ENCODE data around the gene PTN.
"Not testable (repeated sequence)": the region's sequence is repeated elsewhere in the genome, so short reads cannot be mapped to it uniquely, and the experiment has no call there.

Gene PTN

DNA sequence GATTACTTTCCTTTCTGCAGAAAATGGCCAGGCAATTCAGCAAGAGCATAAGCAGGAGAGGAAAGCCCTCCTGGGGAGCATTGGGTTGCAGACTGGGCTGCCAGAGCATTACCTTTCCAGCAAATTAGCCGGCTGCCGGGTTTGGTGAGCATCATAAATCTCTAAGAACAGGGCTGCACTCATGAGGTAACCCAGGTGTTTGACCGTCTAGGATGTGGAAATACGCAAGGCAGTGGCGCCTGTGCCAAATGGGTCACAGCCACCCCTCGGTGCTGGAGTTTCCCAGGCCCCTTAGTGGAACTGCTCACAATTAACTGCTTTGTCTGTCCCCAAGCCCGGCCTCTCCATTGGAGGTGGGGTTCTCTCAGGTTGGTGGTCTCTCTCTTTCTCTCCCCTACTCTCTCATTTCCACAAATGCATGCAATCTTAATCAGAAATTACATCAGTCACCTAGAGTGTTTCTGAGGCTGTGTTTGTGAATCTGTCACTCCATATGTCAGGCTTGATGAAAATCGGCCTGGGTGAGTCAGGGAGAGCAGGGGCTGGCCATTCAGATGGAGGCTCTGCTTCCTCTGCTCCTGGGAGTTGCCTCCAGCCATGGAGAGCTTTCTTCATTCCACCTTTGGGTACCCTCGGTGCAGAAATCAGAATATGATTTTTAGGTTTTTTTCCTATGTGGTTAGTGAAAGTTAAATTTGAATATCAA, 26.7 kb downstream of the PTN start:
- DNase-seq = no peak

DNA sequence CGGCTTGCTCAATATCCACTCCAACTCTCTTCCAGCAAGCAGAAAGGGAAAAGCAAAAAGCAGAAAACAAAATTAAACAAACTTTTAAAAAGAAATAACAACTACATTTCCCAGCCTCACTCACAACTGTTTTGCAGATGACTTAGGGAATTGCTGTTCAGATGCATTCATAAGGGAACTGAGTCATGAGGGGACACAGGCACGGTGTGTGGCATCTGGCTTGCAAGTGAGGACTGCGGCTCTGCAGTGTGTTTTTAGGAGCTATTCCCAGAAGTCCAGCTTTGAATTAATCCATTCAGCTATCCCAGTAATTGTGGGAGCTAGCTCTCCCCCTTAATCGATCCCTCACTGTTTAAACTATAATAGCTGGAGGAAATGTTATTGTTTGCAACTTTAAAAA, 30.3 kb downstream of the PTN start:
- no peak for DNase-seq

DNA sequence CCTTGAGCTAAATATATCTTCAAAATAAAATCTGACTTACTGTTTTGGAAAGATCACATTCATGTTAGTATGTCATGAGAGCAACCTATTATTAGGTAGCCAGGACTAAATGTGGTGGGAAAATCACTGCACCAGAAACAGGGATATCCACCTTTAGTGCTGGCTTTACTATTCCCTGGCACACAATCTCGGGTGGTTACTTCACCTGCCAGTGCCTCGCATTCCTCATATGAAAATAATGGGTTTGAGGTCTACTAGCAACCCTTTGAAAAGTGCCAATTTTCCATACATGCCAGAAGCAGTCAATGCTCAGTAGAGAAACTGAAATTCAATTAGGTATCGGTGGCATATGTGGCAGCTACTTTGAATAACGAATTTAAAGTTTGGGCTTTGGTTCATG, 36.8 kb downstream of the PTN start:
- no peak for DNase-seq

DNA sequence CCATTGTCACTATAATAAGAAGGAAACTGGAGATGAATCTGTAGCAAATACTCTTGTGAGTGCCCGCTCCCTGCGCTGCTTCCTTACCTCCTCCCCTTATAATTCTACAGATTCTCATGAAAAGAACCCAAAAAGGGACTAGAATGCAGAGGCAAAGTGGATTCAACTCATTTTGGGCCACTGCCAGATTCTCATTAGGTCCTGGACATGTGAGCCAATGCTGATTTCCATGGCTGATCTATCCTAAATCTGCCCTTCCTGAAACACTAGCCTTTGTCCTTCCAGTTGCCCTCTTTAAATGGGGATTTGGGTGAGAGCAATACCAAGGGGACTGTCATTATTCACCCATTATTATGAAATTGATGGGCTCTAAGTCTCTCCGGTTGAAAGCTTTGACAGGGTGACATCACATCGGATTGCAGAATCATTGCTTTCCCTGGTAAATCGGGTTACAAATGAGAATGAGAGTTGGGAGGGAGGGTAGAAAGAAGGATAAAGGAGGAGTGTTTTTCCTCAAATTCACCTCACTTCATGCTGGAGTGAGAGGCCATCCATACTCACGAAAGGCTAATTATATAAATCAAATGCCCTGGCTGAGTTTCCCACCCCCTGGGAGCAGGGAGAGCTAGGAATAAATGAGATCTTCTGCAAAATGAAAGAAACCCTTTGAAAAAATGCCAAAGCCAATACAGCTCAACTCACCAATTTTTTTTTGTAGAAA, 37.5 kb downstream of the PTN start:
- DNase-seq = no peak

GRCh38 chr7:137304624-137305235, 38.8 kb downstream of the PTN start:
- DNase-seq = no peak

GRCh38 chr7:137304165-137304564, 39.4 kb downstream of the PTN start:
- DNase-seq = no peak

DNA sequence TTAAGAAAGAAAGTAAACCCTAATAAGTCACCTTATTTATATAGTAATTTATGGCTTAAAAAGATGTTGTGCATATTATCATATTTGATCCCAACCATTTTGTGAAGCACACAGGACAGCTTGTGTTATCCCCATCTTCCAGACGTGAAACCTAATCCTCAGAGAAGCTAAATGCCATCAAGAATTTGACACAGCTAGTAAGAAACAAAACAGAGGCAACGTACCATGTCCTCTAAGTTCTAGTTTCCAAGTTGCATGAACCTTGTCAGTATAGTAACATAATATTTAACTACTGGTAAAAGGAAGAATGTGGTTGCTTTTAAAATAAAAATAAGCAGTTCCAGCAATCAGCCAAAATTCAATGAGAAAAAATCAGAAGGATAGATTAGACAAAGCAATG, 41.5 kb downstream of the PTN start:
- no peak for DNase-seq

DNA sequence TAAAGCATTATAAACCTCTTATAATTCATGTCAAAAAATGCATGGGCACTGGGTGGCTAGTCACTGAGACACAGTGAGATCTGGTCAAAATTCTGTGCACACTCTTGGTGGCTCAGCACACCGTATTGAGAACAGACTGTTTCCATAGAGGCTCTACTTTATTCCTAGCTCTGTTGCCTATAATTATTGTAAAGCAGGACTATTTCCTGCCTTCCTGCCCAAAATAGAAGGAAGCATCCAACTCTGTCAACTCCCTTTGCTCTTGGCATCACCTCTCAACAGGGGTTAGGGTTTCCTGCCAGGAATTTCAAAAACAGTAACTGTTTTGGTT, 45.1 kb downstream of the PTN start:
- no peak for DNase-seq

- DNase-seq = no peak
Measured at GRCh38 chr7:137297551-137298463, 45.7 kb downstream of the PTN start.

- DNase-seq = no peak
Measured at GRCh38 chr7:137296576-137296975, 47.0 kb downstream of the PTN start.

DNA sequence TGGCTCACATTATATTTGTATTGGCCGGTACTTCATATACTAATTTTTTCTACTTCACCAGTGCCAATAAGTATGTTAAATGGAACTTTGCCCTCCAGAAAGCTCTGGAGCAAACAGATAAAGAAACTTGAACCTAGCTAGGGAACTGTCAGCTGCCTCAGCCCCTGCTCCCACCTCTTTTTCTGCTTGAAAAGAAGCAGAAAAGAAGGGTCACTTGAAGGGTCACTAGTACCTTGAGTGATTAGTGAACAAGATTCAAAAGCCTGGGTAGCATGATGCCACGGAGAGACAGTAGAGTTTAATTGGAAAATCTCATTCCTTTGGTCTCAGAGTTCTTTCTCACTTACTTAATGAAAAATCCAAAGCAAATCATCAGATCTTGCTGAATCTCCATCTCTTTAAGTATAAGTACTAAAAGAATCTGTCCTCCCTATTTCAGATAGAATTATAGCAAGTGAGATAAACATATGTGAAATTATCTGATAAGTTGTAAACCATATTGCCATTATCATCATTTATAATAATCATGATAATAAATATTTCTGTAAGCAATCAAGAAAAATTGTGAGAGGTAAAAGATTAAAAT, 47.7 kb downstream of the PTN start:
- no peak for DNase-seq

DNA sequence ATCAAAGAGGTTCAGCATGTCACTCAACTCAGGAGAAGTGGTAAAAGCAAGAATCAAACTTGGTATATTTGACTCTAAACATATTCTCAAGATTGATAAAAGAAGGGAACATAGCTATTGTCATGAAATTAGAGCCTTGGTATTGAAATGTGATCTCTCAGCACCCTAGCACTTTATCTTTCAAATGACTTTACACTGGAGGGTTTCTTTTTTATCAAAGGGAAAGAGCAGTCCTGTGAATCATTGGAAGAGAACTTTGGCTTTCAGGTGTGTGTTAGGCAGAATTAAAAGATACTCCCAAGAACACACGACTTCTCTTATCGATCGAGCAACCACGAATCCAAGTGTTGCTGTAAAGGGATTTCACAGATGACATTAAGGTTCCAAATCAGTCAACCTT, 54.4 kb downstream of the PTN start:
- DNase-seq = no peak

DNA sequence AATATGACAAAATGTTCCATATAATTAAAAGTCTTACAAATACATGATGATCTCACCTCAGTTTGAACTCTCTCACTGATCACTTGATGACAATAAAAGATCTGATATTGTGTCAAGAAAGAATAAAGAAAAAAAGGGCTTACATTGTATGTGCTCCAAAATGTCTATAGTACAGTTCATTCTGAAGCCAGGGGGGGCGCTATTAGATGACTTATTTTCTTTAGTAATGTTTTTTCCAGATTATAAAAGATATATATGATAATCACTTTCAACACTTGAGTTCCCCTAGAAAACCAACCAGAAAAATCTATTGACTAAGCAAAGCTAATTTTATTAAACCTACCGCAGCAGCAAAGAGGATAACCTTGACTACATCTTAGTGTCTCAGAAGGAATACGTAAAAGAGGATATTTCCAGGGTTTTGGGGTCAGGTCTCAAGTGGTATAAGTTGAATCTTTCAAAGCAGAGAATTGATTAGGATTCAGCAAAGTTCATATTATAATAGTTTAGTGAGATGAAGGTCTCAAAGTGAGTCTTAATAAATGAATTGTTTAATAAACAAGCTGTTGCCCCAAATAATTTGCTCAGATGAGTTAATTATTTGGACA, 55.8 kb downstream of the PTN start:
- DNase-seq = no peak

DNA sequence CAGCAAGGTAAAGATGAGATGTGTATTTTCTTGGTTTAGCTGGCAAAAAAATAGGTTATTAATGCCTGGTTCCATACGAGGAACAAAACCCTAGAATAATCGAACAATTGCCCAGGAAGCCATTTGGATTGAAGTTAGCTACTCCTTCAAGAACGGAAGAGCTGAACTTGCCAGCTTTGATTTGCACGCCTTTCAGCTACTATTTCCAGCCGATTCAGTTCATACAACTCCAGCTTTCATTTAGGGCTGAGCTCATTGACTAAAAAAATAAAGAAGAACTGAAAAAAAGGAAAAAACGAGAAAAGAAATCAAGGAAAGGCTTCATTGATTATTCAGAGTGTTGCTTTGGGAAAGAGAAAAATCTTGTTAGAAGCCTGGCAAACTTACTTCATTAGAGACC, 60.4 kb downstream of the PTN start:
- no peak for DNase-seq

GRCh38 chr7:137282043-137282442, 61.5 kb downstream of the PTN start:
- DNase-seq = no peak

DNA sequence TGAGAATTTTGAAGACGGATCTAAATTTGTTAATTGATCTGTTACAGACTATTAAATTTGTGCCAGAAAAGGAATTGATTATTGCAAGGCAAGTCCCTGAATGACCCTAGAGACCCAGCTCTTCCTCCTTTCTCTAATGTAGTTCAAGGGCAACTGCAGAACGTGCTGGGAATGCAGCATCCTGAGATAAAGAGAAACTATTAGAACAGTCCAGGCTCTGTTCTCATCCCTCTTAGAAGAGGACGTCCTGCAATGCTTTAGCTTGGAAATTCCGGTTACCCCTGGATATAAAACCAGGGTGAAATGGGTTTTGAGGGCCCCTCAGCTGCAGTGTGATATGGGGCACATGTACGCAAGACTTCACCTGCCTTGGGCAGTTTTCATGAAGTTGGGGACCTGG, 67.3 kb downstream of the PTN start:
- no peak for DNase-seq

DNA sequence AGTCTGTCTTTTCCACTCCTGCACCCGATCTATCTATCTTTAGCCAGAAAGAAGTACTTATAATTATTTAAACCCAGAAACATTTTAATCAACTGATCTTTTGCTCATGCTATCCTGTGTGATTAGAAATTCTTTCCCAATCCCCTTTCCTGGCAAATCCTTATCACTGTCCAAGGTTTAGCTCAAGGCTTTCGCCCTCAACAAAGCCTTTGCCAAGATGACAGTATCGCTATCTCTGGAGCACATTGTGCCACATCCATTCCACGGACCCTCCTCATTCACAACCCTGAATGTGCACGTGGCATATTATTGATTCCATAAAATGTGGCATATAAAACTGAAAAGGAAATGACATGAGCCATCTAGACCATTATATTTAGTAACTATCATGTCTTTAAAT, 71.3 kb downstream of the PTN start:
- no peak for DNase-seq

- no peak for DNase-seq
Measured at GRCh38 chr7:137269240-137269639, 74.3 kb downstream of the PTN start.

DNA sequence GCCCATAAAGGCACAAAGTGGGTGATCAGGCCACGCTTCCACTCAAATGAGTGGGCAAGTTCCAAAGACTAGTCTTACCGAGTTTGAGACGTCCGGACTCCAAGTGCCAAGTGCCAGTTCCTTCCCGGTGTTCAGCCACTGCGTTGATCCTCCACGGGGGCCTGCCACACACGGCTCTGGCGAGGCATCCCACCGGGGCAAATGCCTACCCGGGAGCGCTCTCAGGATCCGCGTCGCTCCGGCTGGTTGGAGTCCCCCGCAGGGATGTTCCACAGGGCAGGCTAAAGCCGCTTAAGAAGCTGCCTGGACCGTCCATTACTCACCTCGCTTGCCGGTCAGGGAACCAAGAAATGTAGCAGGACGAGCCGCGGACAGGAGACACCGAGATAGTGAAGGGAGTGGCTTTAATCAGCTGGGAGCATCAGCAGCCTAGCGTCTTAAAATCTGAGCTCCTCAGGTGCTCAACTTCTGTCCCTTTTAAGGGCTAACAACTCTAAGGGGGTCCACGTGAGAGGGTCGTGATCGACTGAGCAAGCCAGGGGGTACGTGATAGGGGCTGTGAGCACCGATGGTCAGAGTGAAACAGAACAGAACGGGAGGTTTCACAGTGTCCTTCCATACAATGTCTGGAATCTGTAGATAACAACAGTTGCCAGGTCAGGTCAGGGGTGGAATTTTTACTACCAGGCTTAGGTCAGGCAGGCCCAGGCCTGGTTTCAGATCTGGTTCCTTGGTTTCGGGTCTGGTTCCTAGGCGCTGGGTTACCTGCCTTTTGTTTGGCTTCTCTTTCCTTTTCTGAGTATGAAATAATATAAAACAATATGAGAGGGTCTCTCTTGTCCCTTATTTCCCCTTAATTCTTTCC, 75.3 kb downstream of the PTN start:
- not testable (repeated sequence) for DNase-seq

DNA sequence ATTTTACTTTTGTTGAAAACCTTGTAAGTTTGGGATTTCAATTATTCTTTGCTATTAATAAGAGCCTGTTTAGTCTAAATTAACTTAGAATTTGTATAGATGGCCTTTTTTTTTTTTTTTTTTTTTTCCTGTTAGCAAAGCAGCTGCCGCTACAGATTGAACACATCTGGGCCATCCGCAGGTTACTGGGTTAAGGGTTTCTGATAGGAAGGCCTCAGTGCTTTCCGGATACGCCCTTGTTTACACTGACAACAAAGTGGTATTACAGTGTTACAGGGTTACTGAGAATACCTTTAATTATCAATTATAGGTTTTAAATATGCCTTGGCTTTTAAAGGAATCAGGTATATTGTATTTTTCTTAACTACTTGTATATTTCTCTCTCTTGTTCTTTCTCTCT, 76.8 kb downstream of the PTN start:
- no peak for DNase-seq

DNA sequence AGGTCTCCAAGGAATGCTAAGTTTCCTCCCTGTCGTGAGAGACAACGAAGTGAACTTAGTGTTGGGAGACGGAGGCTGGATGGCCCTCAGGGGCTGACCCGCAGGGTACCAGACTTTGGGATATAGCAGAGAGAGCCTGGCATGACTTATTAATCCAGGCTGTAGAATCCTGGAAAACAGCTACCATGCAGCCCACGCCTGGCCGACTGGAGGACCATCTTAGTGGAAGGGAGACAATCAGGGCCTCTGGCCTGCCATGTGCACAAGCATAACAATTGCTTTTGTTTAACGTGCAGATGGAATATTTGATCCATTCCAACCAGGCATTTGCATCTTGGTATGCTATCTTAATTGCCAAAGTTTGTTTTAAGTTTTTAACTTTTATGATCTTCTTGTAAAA, 78.1 kb downstream of the PTN start:
- not testable (repeated sequence) for DNase-seq

DNA sequence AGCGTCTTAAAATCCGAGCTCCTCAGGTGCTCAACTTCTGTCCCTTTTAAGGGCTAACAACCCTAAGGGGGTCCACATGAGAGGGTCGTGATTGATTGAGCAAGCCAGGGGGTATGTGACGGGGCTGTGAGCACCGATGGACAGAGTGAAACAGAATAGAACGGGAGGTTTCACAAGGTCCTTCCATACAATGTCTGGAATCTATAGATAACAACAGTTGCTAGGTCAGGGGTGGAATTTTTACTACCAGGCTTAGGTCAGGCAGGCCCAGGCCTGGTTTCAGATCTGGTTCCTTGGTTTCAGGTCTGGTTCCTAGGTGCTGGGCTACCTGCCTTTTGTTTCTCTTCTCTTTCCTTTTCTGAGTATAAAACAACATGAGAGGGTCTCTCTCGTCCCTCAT, 80.9 kb downstream of the PTN start:
- no peak for DNase-seq
